ENCODE measurements around the gene WNT6.

Gene WNT6

DNA sequence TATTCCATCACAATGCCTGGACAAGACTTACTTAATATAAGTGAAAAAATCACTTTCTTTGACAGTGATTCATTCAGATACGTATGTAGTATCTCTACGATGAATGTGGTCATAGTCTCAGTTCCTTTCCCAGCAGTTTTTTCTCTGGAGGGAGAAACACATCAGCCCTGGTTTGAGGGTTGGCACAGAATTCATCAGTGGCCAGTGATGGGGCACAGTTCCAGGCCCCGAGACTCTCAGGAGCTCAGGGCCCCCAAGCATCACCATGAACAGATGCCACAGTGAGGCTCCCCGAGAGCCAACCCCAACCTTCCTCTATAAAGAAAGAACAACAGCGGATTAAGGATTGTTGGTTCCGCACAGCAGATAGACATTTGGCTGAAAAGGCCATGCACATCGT is 40.5 kb upstream of the WNT6 start:
- H3K4me1 ChIP-seq (ENCODE audit: low read length), result no peaks in the 10 kb centered on the region
- H3F3A ChIP-seq (ENCODE audit: insufficient read depth, low read length), result no peaks in the 10 kb centered on the region
- no peak overlapping the region for H3K9ac ChIP-seq (ENCODE audit: low read length)
- H4K20me1 ChIP-seq (ENCODE audit: insufficient read depth, low read length), result no peaks in the 10 kb centered on the region
- H3K9me3 ChIP-seq (replicated peaks; ENCODE audit: insufficient read depth, low read length), result no peaks in the 10 kb centered on the region
- no peaks in the 10 kb centered on the region for H3K9me2 ChIP-seq (replicated peaks; ENCODE audit: insufficient read depth, low read length)
- H3K36me3 ChIP-seq (replicated peaks; ENCODE audit: insufficient read depth, low read length), result no peaks in the 10 kb centered on the region
- no peak overlapping the region for H2AFZ ChIP-seq (ENCODE audit: low read length)
- TF ChIP-seq, protein P1, sequence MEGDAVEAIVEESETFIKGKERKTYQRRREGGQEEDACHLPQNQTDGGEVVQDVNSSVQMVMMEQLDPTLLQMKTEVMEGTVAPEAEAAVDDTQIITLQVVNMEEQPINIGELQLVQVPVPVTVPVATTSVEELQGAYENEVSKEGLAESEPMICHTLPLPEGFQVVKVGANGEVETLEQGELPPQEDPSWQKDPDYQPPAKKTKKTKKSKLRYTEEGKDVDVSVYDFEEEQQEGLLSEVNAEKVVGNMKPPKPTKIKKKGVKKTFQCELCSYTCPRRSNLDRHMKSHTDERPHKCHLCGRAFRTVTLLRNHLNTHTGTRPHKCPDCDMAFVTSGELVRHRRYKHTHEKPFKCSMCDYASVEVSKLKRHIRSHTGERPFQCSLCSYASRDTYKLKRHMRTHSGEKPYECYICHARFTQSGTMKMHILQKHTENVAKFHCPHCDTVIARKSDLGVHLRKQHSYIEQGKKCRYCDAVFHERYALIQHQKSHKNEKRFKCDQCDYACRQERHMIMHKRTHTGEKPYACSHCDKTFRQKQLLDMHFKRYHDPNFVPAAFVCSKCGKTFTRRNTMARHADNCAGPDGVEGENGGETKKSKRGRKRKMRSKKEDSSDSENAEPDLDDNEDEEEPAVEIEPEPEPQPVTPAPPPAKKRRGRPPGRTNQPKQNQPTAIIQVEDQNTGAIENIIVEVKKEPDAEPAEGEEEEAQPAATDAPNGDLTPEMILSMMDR (IDR thresholded peaks at IDR 0.05; ENCODE audit: low read length), result no peak
- no peak for TF ChIP-seq EZH2phosphoT487 (IDR thresholded peaks at IDR 0.05; ENCODE audit: low read length)
- TF ChIP-seq EZH2 (optimal IDR thresholded peaks at IDR 0.05; ENCODE audit: low read depth, low read length), result no peak
- no peak for DNase-seq
- no peak overlapping the region for H3K4me3 ChIP-seq (ENCODE audit: low read length)
- H3K4me2 ChIP-seq (ENCODE audit: low read depth, low read length), result no peak overlapping the region
- no peak overlapping the region for H3K27ac ChIP-seq (ENCODE audit: low read length)
- H3K79me2 ChIP-seq (ENCODE audit: low read length), result no peaks in the 10 kb centered on the region
- 0 out of 2 replicates have a peak, but pooled peaks cover 9% of the 10 kb centered on the region for H3K27me3 ChIP-seq (replicated peaks; ENCODE audit: insufficient read depth, low read length)

DNA sequence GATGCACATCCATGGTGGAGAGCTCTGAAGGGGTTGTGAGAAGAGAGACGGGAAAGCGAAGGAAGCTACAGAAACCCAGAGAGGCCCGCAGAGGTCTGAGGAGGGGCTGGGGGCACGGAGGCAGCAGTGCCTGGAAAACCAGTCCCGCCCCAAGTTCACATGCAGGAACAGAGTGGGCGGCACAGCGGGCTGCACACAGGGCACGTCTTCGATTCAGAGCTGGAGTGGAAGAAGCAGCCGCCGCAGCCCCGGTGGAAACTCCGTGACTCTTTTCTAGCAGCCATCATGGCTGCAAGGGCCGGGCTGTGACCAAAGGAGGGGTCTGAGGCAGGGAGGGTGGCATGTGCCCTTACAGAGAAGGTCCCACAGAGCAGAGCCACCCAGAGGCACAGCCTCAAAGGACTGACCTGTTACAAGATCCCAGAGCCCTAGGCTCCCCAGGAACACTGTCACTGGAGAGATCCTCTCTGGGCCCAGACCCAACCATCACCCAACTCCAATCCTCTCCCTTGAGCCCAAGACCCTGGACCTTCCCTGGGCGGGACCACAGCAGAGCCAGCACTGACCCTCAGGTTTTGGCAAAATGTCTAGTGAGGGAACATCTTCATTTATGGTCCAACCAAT is 38.7 kb upstream of the WNT6 start:
- no peak overlapping the region for H3K9ac ChIP-seq (ENCODE audit: low read length)
- no peaks in the 10 kb centered on the region for H3F3A ChIP-seq (ENCODE audit: insufficient read depth, low read length)
- H3K4me2 ChIP-seq (ENCODE audit: low read depth, low read length), result no peak overlapping the region
- no peaks in the 10 kb centered on the region for H3K4me1 ChIP-seq (ENCODE audit: low read length)
- TF ChIP-seq EZH2 (optimal IDR thresholded peaks at IDR 0.05; ENCODE audit: low read depth, low read length), result no peak
- TF ChIP-seq EZH2phosphoT487 (IDR thresholded peaks at IDR 0.05; ENCODE audit: low read length), result no peak
- TF ChIP-seq, protein P1 (IDR thresholded peaks at IDR 0.05; ENCODE audit: low read length), result no peak
- no peaks in the 10 kb centered on the region for H3K79me2 ChIP-seq (ENCODE audit: low read length)
- no peaks in the 10 kb centered on the region for H3K36me3 ChIP-seq (replicated peaks; ENCODE audit: insufficient read depth, low read length)
- no peak for DNase-seq
- H3K4me3 ChIP-seq (ENCODE audit: low read length), result no peak overlapping the region
- no peak overlapping the region for H3K27ac ChIP-seq (ENCODE audit: low read length)
- H2AFZ ChIP-seq (ENCODE audit: low read length), result no peak overlapping the region
- H3K27me3 ChIP-seq (replicated peaks; ENCODE audit: insufficient read depth, low read length), result 0 out of 2 replicates have a peak, but pooled peaks cover 9% of the 10 kb centered on the region
- no peaks in the 10 kb centered on the region for H4K20me1 ChIP-seq (ENCODE audit: insufficient read depth, low read length)
- H3K9me2 ChIP-seq (replicated peaks; ENCODE audit: insufficient read depth, low read length), result no peaks in the 10 kb centered on the region
- H3K9me3 ChIP-seq (replicated peaks; ENCODE audit: insufficient read depth, low read length), result no peaks in the 10 kb centered on the region

DNA sequence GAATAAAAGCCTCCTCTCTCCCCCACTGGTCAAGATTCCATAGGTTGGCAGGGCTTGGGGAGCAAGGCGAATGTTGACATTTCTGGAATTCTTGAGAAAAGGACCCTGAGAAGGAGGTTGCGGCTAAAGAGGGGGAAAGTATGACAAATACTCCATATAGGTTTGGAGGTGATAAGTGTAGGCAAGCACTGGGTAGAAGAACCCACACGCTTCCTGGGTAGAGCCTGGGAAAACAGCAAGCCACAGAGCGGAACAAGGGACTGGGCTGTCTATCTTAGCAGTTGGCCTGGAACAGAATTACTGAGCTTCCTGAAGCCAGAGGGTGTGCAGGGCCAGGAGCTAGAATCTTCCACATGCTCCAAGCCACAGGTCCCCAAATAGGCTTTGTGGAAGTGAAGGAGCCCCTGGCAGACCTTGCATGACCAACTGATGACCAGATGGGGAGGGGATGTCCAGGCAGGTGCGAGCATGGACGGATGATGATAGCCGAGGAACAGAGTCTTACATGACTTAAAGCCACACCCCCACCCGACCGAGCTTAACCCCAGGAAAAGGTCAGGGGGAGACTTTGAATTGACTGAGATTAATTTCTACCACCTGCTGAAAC is 37.9 kb upstream of the WNT6 start:
- H3K36me3 ChIP-seq (replicated peaks; ENCODE audit: insufficient read depth, low read length), result no peaks in the 10 kb centered on the region
- H2AFZ ChIP-seq (ENCODE audit: low read length), result no peak overlapping the region
- no peak overlapping the region for H3K4me3 ChIP-seq (ENCODE audit: low read length)
- H3K4me2 ChIP-seq (ENCODE audit: low read depth, low read length), result no peak overlapping the region
- H3K9ac ChIP-seq (ENCODE audit: low read length), result no peak overlapping the region
- no peaks in the 10 kb centered on the region for H4K20me1 ChIP-seq (ENCODE audit: insufficient read depth, low read length)
- no peaks in the 10 kb centered on the region for H3K9me2 ChIP-seq (replicated peaks; ENCODE audit: insufficient read depth, low read length)
- no peaks in the 10 kb centered on the region for H3F3A ChIP-seq (ENCODE audit: insufficient read depth, low read length)
- 0 out of 2 replicates have a peak, but pooled peaks cover 9% of the 10 kb centered on the region for H3K27me3 ChIP-seq (replicated peaks; ENCODE audit: insufficient read depth, low read length)
- H3K9me3 ChIP-seq (replicated peaks; ENCODE audit: insufficient read depth, low read length), result no peaks in the 10 kb centered on the region
- H3K27ac ChIP-seq (ENCODE audit: low read length), result no peak overlapping the region
- no peak for TF ChIP-seq EZH2phosphoT487 (IDR thresholded peaks at IDR 0.05; ENCODE audit: low read length)
- TF ChIP-seq EZH2 (optimal IDR thresholded peaks at IDR 0.05; ENCODE audit: low read depth, low read length), result no peak
- TF ChIP-seq, protein P1 (IDR thresholded peaks at IDR 0.05; ENCODE audit: low read length), result no peak
- H3K79me2 ChIP-seq (ENCODE audit: low read length), result no peaks in the 10 kb centered on the region
- DNase-seq, result no peak
- no peaks in the 10 kb centered on the region for H3K4me1 ChIP-seq (ENCODE audit: low read length)
